HepG2 (cell line): ENCODE results near the gene IFIT2. TPM values are rescaled to one million over a fixed set of nuclear protein-coding genes. Genes with fewer than 3 reads are reported as not detected.

ENCODE experiments used
- ATAC-seq: fragments of 200-7000 bp; cut with Tn5 transposase; 3 replicates; pipeline ENCODE4 v1.9.1; 2020; ENCODE audit warnings: mild to moderate bottlenecking, moderate library complexity
- BruUV-seq: library from RNA; stranded (reverse); fragments of 400-500 nt; replicated peaks from 2 replicates; lab custom pipeline; 2021; lab: Mats Ljungman, UMichigan
- CTCF ChIA-PET: fragments of 300-600 bp; formaldehyde crosslinking; extraction: SDS; loops from one replicate; lab custom pipeline; 2021; ENCODE audit warnings: low total read pairs, inconsistent platforms, low intra/inter-chr PET ratio; lab: Yijun Ruan, JAX
- POLR2A ChIA-PET: fragments of 350-600 bp; sonication (Branson Sonifier 250); formaldehyde crosslinking; loops from one replicate; lab custom pipeline; 2020; ENCODE audit warnings: antibody characterized with exemption, inconsistent platforms; lab: Yijun Ruan, JAX
- DNase-seq: peaks from one replicate; pipeline ENCODE4 v3.0.0-alpha.2; 2015; ENCODE audit warnings: low spot score
- FAIRE-seq: peaks from 3 replicates; lab custom pipeline; 2011; peaks lifted over from hg19 to GRCh38; lab: Jason Lieb, UNC
- H2AFZ ChIP-seq: one replicate; pipeline ENCODE4 v1.6.1; 2011; ENCODE audit warnings: low read length, inconsistent platforms
- H3K27ac ChIP-seq: fragments of 300-600 bp; 3 replicates; pipeline ENCODE4 v1.8.0; 2011; ENCODE audit warnings: mixed run types, mild to moderate bottlenecking, mixed read lengths, low read length, inconsistent platforms; ENCODE audit not compliant: insufficient read depth; ENCODE audit errors: extremely low read length
- H3K27me3 ChIP-seq, 2 experiments: fragments of 200-600 bp in 1 of 2; 2 replicates in 1 of 2; 3 replicates in 1 of 2; pipeline versions ENCODE4 v1.6.0 to v1.8.0; 2011; ENCODE audit warnings: low read length in 2 of 2, mild to moderate bottlenecking in 2 of 2, moderate library complexity in 2 of 2, inconsistent platforms in 1 of 2; ENCODE audit not compliant: insufficient read depth in 2 of 2, control insufficient read depth in 1 of 2
- H3K36me3 ChIP-seq, 2 experiments: fragments of 200-600 bp in 1 of 2; replicated peaks in 1 of 2; 2 replicates in 1 of 2; 3 replicates in 1 of 2; pipeline versions ENCODE4 v1.5.1 to v1.8.0; 2011; ENCODE audit warnings: low read length in 2 of 2, inconsistent platforms in 1 of 2; ENCODE audit not compliant: insufficient read depth in 2 of 2, control insufficient read depth in 1 of 2
- H3K4me1 ChIP-seq: 2 replicates; pipeline ENCODE4 v1.5.1; 2012; ENCODE audit warnings: low read length, inconsistent platforms; ENCODE audit not compliant: insufficient read depth
- H3K4me2 ChIP-seq: 2 replicates; pipeline ENCODE4 v1.6.0; 2011; ENCODE audit warnings: low read depth, low read length, inconsistent platforms
- H3K4me3 ChIP-seq, 3 experiments: fragments of 200-600 bp in 1 of 3; sonication (generic), shearing (Covaris generic) in 1 of 3; replicated peaks in 1 of 3; 2 replicates each; pipeline ENCODE4 v1.5.1; 2011 to 2016; ENCODE audit warnings: low read length in 3 of 3, inconsistent platforms in 2 of 3, low read depth in 2 of 3, mild to moderate bottlenecking in 2 of 3, control low read depth in 1 of 3, mixed read lengths in 1 of 3; ENCODE audit not compliant: insufficient read depth in 1 of 3
- H3K79me2 ChIP-seq: one replicate; pipeline ENCODE4 v1.6.1; 2011; ENCODE audit warnings: low read length, inconsistent platforms; ENCODE audit not compliant: insufficient read depth
- H3K9ac ChIP-seq: 2 replicates; pipeline ENCODE4 v1.6.0; 2011; ENCODE audit warnings: mild to moderate bottlenecking, low read depth, low read length, inconsistent platforms; ENCODE audit not compliant: insufficient read depth
- H3K9me3 ChIP-seq: 2 replicates; pipeline ENCODE4 v1.5.1; 2012; ENCODE audit warnings: mild to moderate bottlenecking, low read length
- H4K20me1 ChIP-seq: 2 replicates; pipeline ENCODE4 v1.6.0; 2011; ENCODE audit warnings: inconsistent platforms, mild to moderate bottlenecking, low read length, moderate library complexity; ENCODE audit not compliant: insufficient read depth
- MIER3 ChIP-seq: IDR thresholded peaks from 2 replicates; pipeline ENCODE4 v1.6.1; 2016; ENCODE audit warnings: missing compliant biosample characterization, borderline replicate concordance
- NFIB ChIP-seq: sonication (generic); formaldehyde crosslinking; IDR thresholded peaks from 2 replicates; pipeline ENCODE4 v1.9.0; 2021; ENCODE audit warnings: missing genetic modification reagents, mild to moderate bottlenecking, borderline replicate concordance
- NR3C1 ChIP-seq: sonication (generic); formaldehyde crosslinking; IDR thresholded peaks from 2 replicates; pipeline ENCODE4 v1.4.0; 2020; ENCODE audit warnings: missing genetic modification reagents
- PHF5A ChIP-seq: IDR thresholded peaks from one replicate; pipeline ENCODE4 v1.6.1; 2018; ENCODE audit warnings: low read depth, missing genetic modification reagents; ENCODE audit not compliant: unreplicated experiment
- POLR2A ChIP-seq, 2 experiments: IDR thresholded peaks; 2 replicates each; pipeline ENCODE4 v1.6.1; 2011; ENCODE audit warnings: low read depth in 2 of 2, low read length in 2 of 2, mild to moderate bottlenecking in 1 of 2, moderate library complexity in 1 of 2; ENCODE audit not compliant: insufficient read depth in 1 of 2
- SP1 ChIP-seq, 2 experiments: fragments of 450-650 bp in 1 of 2; sonication (generic) in 1 of 2; formaldehyde crosslinking in 1 of 2; IDR thresholded peaks; 2 replicates each; pipeline versions ENCODE4 v1.4.0 to v1.6.1; 2016 to 2020; ENCODE audit warnings: missing genetic modification reagents in 1 of 2
- THYN1 ChIP-seq: sonication (generic); formaldehyde crosslinking; IDR thresholded peaks from 2 replicates; pipeline ENCODE4 v1.8.1; 2023; ENCODE audit warnings: low read depth, mild to moderate bottlenecking, moderate library complexity, missing genetic modification reagents, borderline replicate concordance
- TRIM24 ChIP-seq: sonication (generic); formaldehyde crosslinking; IDR thresholded peaks from 2 replicates; pipeline ENCODE4 v1.8.0; 2022; ENCODE audit warnings: mild to moderate bottlenecking, missing genetic modification reagents
- ZNF547 ChIP-seq: sonication (generic); formaldehyde crosslinking; IDR thresholded peaks from 2 replicates; pipeline ENCODE4 v1.5.1; 2020; ENCODE audit warnings: mild to moderate bottlenecking, missing genetic modification reagents
- ZNF839 ChIP-seq: sonication (generic); formaldehyde crosslinking; IDR thresholded peaks from 2 replicates; pipeline ENCODE4 v1.4.0; 2020; ENCODE audit warnings: missing genetic modification reagents, mild to moderate bottlenecking, borderline replicate concordance
- WGBS: methylation state at CpG from one replicate; pipeline ENCODE4 v1.1.6; 2017; ENCODE audit warnings: low lambda C conversion rate; 5-methylcytosine and 5-hydroxymethylcytosine counted together
- in situ Hi-C: cut with HindIII; loops from 2 replicates; pipeline ENCODE4 v1.10.0; 2017; ENCODE audit warnings: low pct_unique_long_range_greater_than_20kb; ENCODE audit not compliant: extremely low pct_ligation_motif_present
- intact Hi-C: fragments of 100-400 bp; cut with micrococcal nuclease; formaldehyde crosslinking; loops from one replicate; pipeline ENCODE4 v1.10.0; 2022; ENCODE audit not compliant: unreplicated experiment
- polyA plus RNA-seq, 8 experiments: library from polyadenylated mRNA; depleted of rRNA in 3 of 8; stranded (reverse) in 7 of 8; unstranded in 1 of 8; fragments of >200 nt; fragmentation: Illumina TruSeq in 4 of 8; extraction: Trizol in 4 of 8; gene quantifications; 2 replicates each; pipeline versions ENCODE4 v1.2.1 to v1.2.3, GENCODE V29; 2011 to 2016; ENCODE audit warnings: low read depth in 4 of 8, missing spikeins in 1 of 8, mixed read lengths in 1 of 8; ENCODE audit not compliant: insufficient read depth in 1 of 8
- total RNA-seq, 5 experiments: library from RNA; depleted of rRNA; stranded (reverse); fragments of >200 nt; fragmentation: Illumina TruSeq; extraction: Trizol; gene quantifications; 2 replicates each; pipeline ENCODE4 v1.2.3, GENCODE V29; 2016; ENCODE audit warnings: low read depth in 1 of 5
- TF ChIP-seq, protein P1 (sequence below): sonication (generic); formaldehyde crosslinking; IDR thresholded peaks from 2 replicates; pipeline ENCODE4 v1.5.1; 2020; ENCODE audit warnings: missing genetic modification reagents, mild to moderate bottlenecking, borderline replicate concordance
- TF ChIP-seq, protein P2 (sequence below): sonication (generic); formaldehyde crosslinking; IDR thresholded peaks from 2 replicates; pipeline ENCODE4 v1.4.0; 2020; ENCODE audit warnings: missing genetic modification reagents, mild to moderate bottlenecking, borderline replicate concordance
- TF ChIP-seq, protein P3 (sequence below): sonication (generic); formaldehyde crosslinking; IDR thresholded peaks from 2 replicates; pipeline ENCODE4 v1.5.0; 2020; ENCODE audit warnings: mild to moderate bottlenecking, missing genetic modification reagents, borderline replicate concordance
- TF ChIP-seq, protein P4 (sequence below): IDR thresholded peaks from 2 replicates; pipeline ENCODE4 v1.6.1; 2016; ENCODE audit warnings: mild to moderate bottlenecking

IFIT2 gene
- total and polyA plus RNA-seq, 2 of the 13 experiments (the other 11 are each of a cell fraction or from before 2014, with no cell fraction given) = 0.04 to 0.15 TPM

DNA sequence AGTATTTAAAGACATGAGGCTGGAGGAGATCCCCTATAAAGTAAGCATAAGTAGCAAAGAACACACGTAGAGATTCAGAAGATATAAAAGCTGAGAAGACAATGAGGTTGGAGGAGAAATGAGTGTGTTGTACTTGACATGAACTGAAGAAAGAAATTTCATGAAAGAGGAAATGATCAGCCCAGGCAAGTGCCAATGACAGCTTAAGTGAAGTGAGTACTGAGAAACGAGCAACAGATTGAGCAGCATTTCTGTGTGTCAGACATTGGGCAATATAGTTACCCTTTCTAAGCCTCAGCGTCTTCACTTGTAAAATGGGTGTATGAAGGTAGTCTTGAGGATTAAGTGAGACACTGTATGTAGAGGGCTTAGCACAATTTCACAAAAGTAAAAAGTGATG, 45.5 kb upstream of the IFIT2 start (continued):
- TF ChIP-seq, protein P1, sequence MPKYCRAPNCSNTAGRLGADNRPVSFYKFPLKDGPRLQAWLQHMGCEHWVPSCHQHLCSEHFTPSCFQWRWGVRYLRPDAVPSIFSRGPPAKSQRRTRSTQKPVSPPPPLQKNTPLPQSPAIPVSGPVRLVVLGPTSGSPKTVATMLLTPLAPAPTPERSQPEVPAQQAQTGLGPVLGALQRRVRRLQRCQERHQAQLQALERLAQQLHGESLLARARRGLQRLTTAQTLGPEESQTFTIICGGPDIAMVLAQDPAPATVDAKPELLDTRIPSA (CRISPR knock-in tag) = no peak
- TF ChIP-seq, protein P2, sequence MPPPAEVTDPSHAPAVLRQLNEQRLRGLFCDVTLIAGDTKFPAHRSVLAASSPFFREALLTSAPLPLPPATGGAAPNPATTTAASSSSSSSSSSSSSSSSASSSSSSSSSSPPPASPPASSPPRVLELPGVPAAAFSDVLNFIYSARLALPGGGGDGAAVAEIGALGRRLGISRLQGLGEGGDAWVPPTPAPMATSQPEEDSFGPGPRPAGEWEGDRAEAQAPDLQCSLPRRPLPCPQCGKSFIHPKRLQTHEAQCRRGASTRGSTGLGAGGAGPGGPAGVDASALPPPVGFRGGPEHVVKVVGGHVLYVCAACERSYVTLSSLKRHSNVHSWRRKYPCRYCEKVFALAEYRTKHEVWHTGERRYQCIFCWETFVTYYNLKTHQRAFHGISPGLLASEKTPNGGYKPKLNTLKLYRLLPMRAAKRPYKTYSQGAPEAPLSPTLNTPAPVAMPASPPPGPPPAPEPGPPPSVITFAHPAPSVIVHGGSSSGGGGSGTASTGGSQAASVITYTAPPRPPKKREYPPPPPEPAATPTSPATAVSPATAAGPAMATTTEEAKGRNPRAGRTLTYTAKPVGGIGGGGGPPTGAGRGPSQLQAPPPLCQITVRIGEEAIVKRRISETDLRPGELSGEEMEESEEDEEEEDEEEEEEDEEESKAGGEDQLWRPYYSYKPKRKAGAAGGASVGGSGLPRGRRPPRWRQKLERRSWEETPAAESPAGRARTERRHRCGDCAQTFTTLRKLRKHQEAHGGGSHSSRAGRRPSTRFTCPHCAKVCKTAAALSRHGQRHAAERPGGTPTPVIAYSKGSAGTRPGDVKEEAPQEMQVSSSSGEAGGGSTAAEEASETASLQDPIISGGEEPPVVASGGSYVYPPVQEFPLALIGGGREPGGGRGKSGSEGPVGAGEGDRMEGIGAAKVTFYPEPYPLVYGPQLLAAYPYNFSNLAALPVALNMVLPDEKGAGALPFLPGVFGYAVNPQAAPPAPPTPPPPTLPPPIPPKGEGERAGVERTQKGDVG (CRISPR knock-in tag) = no peak
- TF ChIP-seq POLR2A (IDR thresholded peaks at IDR 0.05; ENCODE audit: insufficient read depth in 1 of 2, low read depth in 2 of 2, low read length in 2 of 2) = no peak

DNA sequence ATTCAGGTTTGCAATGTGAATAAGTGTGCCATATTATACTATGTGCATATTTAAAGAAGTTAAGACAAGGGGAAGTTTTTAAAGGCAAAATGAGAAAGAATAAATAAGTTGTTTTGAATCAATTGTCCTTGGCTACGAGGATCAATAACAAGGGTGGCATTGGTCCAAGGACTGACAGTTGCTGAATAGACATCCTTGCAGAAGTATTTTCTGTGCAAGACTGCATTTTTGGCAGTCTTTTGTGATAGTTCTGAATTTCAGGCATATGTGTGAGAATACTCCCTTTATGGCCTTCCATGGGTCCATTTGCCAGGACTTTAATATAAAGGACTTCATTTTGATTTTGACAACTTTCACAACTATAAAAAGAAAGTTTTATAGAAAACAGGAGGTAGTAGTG, 44.9 kb upstream of the IFIT2 start:
- no TSS peak for BruUV-seq
- H3K9me3 ChIP-seq = peaks cover 17% of the 10 kb centered on the region; the same call in 1 of the 2 replicates
- no peak overlapping the region for H3K9ac ChIP-seq
- ChIA-PET POLR2A (no interaction called here), CTCF (no interaction called here)
- intact Hi-C loops (no loop called here), in situ Hi-C loops (loop anchor here (5.0 kb wide), 1 partner anchor 115 kb away; no protein-coding TSS in a partner anchor)
- H3K27ac ChIP-seq = no peak overlapping the region
- H3K36me3 ChIP-seq = no peaks in the 10 kb centered on the region
- no peaks in the 10 kb centered on the region for H3K27me3 ChIP-seq
- no peak overlapping the region for H3K4me2 ChIP-seq
- H3K79me2 ChIP-seq = no peaks in the 10 kb centered on the region
- H2AFZ ChIP-seq = no peak overlapping the region
- no peak for FAIRE-seq
- H4K20me1 ChIP-seq = no peaks in the 10 kb centered on the region
- H3K4me3 ChIP-seq = no peak overlapping the region
- WGBS = 8% methylated on average over 1 of the region's 1 CpG
- H3K4me1 ChIP-seq = peaks cover 7% of the 10 kb centered on the region
- ATAC-seq = no peak
- no peak for DNase-seq
- TF ChIP-seq MIER3 (CRISPR knock-in tag) (no peak), ZNF839 (CRISPR knock-in tag) (no peak), TRIM24 (no peak), ZNF547 (CRISPR knock-in tag) (no peak), NFIB (CRISPR knock-in tag) (no peak), THYN1 (CRISPR knock-in tag) (no peak), SP1 (IDR thresholded peaks at IDR 0.05) (no peak), SP1 (CRISPR knock-in tag; IDR thresholded peaks at IDR 0.05) (no peak), NR3C1 (no peak), PHF5A (CRISPR knock-in tag) (no peak)
- TF ChIP-seq, protein P3, sequence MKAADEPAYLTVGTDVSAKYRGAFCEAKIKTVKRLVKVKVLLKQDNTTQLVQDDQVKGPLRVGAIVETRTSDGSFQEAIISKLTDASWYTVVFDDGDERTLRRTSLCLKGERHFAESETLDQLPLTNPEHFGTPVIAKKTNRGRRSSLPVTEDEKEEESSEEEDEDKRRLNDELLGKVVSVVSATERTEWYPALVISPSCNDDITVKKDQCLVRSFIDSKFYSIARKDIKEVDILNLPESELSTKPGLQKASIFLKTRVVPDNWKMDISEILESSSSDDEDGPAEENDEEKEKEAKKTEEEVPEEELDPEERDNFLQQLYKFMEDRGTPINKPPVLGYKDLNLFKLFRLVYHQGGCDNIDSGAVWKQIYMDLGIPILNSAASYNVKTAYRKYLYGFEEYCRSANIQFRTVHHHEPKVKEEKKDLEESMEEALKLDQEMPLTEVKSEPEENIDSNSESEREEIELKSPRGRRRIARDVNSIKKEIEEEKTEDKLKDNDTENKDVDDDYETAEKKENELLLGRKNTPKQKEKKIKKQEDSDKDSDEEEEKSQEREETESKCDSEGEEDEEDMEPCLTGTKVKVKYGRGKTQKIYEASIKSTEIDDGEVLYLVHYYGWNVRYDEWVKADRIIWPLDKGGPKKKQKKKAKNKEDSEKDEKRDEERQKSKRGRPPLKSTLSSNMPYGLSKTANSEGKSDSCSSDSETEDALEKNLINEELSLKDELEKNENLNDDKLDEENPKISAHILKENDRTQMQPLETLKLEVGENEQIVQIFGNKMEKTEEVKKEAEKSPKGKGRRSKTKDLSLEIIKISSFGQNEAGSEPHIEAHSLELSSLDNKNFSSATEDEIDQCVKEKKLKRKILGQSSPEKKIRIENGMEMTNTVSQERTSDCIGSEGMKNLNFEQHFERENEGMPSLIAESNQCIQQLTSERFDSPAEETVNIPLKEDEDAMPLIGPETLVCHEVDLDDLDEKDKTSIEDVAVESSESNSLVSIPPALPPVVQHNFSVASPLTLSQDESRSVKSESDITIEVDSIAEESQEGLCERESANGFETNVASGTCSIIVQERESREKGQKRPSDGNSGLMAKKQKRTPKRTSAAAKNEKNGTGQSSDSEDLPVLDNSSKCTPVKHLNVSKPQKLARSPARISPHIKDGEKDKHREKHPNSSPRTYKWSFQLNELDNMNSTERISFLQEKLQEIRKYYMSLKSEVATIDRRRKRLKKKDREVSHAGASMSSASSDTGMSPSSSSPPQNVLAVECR (CRISPR knock-in tag) = no peak
- TF ChIP-seq, protein P4, sequence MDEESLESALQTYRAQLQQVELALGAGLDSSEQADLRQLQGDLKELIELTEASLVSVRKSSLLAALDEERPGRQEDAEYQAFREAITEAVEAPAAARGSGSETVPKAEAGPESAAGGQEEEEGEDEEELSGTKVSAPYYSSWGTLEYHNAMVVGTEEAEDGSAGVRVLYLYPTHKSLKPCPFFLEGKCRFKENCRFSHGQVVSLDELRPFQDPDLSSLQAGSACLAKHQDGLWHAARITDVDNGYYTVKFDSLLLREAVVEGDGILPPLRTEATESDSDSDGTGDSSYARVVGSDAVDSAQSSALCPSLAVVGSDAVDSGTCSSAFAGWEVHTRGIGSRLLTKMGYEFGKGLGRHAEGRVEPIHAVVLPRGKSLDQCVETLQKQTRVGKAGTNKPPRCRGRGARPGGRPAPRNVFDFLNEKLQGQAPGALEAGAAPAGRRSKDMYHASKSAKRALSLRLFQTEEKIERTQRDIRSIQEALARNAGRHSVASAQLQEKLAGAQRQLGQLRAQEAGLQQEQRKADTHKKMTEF (CRISPR knock-in tag) = no peak
